Measurements from ENCODE around the gene ZNF827.

The ZNF827 gene

DNA sequence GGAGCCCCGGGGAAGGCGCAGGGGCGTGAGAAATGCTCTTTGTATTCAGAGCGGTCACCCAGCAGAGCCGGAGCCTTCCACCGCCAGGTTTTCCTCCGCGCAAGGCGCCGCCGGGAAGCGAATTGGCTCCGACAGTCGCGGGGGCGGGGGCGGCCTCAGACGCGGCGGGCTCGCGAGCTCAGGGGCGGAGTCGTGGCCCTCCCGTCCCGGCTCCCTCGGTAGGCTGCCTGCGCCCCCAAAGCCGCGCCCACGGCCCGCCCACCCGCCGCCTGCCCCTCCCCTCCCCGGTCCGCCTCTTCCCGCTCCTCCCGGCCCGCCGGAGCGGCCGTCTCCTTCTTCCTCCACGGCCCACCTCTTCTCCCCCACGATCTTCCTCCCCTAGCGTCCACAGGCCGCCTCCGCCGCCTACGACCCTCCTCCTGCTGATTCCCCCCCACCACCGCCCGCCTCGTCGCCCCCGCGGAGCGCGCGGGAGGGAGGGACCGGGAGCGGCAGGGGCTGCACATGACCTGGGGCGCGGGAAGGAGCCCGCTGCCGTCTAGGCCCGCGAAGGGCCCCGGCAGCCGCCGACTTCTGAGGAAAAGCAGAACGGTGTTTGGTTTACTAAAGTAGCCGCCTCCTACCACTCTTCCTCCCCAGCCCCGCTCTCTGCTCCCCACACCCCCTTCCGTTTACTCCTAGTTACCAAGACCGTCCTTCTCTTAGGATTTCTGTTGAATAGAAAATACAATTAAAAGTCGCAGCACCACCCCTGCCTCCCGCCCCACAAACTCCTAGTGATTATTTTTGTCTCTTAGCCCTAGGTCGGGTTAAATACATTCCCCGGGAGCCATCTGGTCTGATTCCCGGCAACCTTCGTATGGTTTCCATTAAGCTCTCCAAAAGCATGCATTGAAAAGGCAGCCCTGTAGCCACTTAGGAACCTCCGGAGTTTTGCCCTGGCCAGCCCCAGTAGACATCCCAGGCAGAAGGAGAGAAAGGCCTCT, 205.4 kb downstream of the ZNF827 start:
- Histone ChIP-seq H3K4me1 (ENCODE audit: control insufficient read depth, low read length) (peaks cover 9% of the 10 kb centered on the region; the same call in 1 of the 2 replicates), H3K36me3 (ENCODE audit: control insufficient read depth, low read length) (no peaks in the 10 kb centered on the region), H3K9me2 (replicated peaks; ENCODE audit: control insufficient read depth, low read length) (no peaks in the 10 kb centered on the region), H3K79me2 (ENCODE audit: control insufficient read depth, low read length) (no peaks in the 10 kb centered on the region), H4K20me1 (ENCODE audit: control insufficient read depth, insufficient read depth, low read depth, low read length) (no peaks in the 10 kb centered on the region), H3K27ac (ENCODE audit: low read depth, low read length) (no peak overlapping the region), H3K4me2 (ENCODE audit: low read length) (peak overlapping the region; percentile 89), H3K9me3 (ENCODE audit: control insufficient read depth, insufficient read depth, low read length) (no peaks in the 10 kb centered on the region), H3K27me3 (ENCODE audit: control insufficient read depth, low read length) (peaks cover 27% of the 10 kb centered on the region), H3K4me3 (ENCODE audit: low read length) (peak overlapping the region; percentile 76), H3F3A (ENCODE audit: control insufficient read depth, insufficient read depth) (no peaks in the 10 kb centered on the region)
- TF ChIP-seq, protein P1, sequence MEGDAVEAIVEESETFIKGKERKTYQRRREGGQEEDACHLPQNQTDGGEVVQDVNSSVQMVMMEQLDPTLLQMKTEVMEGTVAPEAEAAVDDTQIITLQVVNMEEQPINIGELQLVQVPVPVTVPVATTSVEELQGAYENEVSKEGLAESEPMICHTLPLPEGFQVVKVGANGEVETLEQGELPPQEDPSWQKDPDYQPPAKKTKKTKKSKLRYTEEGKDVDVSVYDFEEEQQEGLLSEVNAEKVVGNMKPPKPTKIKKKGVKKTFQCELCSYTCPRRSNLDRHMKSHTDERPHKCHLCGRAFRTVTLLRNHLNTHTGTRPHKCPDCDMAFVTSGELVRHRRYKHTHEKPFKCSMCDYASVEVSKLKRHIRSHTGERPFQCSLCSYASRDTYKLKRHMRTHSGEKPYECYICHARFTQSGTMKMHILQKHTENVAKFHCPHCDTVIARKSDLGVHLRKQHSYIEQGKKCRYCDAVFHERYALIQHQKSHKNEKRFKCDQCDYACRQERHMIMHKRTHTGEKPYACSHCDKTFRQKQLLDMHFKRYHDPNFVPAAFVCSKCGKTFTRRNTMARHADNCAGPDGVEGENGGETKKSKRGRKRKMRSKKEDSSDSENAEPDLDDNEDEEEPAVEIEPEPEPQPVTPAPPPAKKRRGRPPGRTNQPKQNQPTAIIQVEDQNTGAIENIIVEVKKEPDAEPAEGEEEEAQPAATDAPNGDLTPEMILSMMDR (IDR thresholded peaks at IDR 0.05; ENCODE audit: low read depth, low read length, poor library complexity, severe bottlenecking): no peak
- no peak for TF ChIP-seq EZH2phosphoT487 (IDR thresholded peaks at IDR 0.05; ENCODE audit: borderline replicate concordance, low read length)

DNA sequence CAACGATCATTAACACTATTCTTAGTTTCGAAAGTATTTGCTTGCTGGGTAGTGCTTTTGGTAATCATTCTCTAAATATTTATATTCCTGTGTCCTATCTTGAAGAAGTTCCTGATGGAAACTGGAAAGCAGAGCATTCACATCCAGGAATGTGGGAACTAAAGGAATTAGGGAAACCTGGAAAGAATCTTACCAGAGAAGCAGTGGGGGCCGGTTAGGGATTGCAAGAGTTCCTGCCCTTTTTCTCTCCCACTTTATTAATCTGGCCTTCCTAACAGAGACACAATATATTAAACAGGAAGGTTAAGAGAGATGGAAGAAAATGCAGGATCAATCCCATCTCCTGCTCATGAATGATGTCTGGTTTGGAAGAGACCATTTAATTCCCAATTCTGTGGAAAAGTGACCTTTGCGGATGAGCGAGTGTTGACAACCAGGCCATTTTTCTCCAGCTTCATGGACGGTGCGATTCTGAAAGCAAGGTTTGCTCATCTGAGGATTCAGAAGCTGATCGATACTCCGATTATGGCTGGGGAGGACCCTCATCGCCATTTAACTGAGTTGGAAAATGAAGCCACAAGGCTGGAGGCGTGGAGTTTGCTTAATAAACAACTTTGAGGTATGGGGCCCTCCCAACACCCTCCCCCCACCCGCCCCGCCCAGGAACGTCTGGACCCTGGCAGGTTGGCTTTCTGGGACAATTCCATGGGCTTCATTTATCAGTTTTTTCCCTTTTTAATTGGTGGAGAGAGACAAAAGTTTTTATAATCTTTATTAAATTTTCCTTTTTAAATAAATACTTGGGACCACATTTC, 206.4 kb downstream of the ZNF827 start:
- Histone ChIP-seq H3K9me2 (replicated peaks; ENCODE audit: control insufficient read depth, low read length) (no peaks in the 10 kb centered on the region), H3K4me2 (ENCODE audit: low read length) (peak overlapping the region; percentile 89), H4K20me1 (ENCODE audit: control insufficient read depth, insufficient read depth, low read depth, low read length) (no peaks in the 10 kb centered on the region), H3K36me3 (ENCODE audit: control insufficient read depth, low read length) (no peaks in the 10 kb centered on the region), H3F3A (ENCODE audit: control insufficient read depth, insufficient read depth) (no peaks in the 10 kb centered on the region), H3K27me3 (ENCODE audit: control insufficient read depth, low read length) (peaks cover 27% of the 10 kb centered on the region), H3K4me3 (ENCODE audit: low read length) (peak overlapping the region; percentile 76), H3K27ac (ENCODE audit: low read depth, low read length) (no peak overlapping the region), H3K4me1 (ENCODE audit: control insufficient read depth, low read length) (peaks cover 9% of the 10 kb centered on the region; the same call in 1 of the 2 replicates), H3K79me2 (ENCODE audit: control insufficient read depth, low read length) (no peaks in the 10 kb centered on the region), H3K9me3 (ENCODE audit: control insufficient read depth, insufficient read depth, low read length) (no peaks in the 10 kb centered on the region)
- TF ChIP-seq, protein P1 (IDR thresholded peaks at IDR 0.05; ENCODE audit: low read depth, low read length, poor library complexity, severe bottlenecking): no peak
- TF ChIP-seq EZH2phosphoT487 (IDR thresholded peaks at IDR 0.05; ENCODE audit: borderline replicate concordance, low read length): no peak

DNA sequence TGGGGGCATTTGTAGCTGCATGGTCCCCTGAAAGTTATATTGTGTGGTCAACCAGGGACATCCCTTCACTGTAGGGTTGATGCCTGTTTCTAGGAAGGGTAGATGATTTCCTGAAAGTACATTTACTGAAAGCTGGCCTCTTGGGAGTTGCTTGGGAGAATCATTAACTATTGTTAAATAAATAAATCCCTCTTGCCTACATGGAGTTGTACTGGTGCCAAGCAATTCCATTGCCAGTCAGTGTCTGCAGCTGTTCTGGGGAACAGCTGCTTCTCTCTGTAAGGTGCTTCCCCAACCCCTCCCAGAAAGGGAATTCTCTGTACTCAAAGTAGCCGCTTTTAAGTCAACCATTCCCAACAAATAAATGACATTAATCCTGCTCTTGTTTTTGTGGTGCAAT, 207.6 kb downstream of the ZNF827 start:
- Histone ChIP-seq H3K9me3 (ENCODE audit: control insufficient read depth, insufficient read depth, low read length) (no peaks in the 10 kb centered on the region), H3K36me3 (ENCODE audit: control insufficient read depth, low read length) (no peaks in the 10 kb centered on the region), H3K27me3 (ENCODE audit: control insufficient read depth, low read length) (peaks cover 27% of the 10 kb centered on the region), H3K4me2 (ENCODE audit: low read length) (no peak overlapping the region), H3K79me2 (ENCODE audit: control insufficient read depth, low read length) (no peaks in the 10 kb centered on the region), H3K27ac (ENCODE audit: low read depth, low read length) (no peak overlapping the region), H3K9me2 (replicated peaks; ENCODE audit: control insufficient read depth, low read length) (no peaks in the 10 kb centered on the region), H4K20me1 (ENCODE audit: control insufficient read depth, insufficient read depth, low read depth, low read length) (no peaks in the 10 kb centered on the region), H3K4me3 (ENCODE audit: low read length) (no peak overlapping the region), H3K4me1 (ENCODE audit: control insufficient read depth, low read length) (peaks cover 9% of the 10 kb centered on the region; the same call in 1 of the 2 replicates), H3F3A (ENCODE audit: control insufficient read depth, insufficient read depth) (no peaks in the 10 kb centered on the region)
- no peak for TF ChIP-seq EZH2phosphoT487 (IDR thresholded peaks at IDR 0.05; ENCODE audit: borderline replicate concordance, low read length)
- TF ChIP-seq, protein P1 (IDR thresholded peaks at IDR 0.05; ENCODE audit: low read depth, low read length, poor library complexity, severe bottlenecking): no peak
